NCI-H345 (cell line): ENCODE data around the gene MXI1.
A peak's percentile ranks its signal among the peaks of the same experiment; 100 is the strongest.

Experiments
- DNase-seq: peaks from one replicate; lab custom pipeline; 2025; lab: John Stamatoyannopoulos, UW

MXI1 gene

GRCh38 chr10:110274647-110275046, 67.2 kb downstream of the MXI1 start:
- no peak for DNase-seq

- DNase-seq = no peak
These were observed 67.8 kb downstream of the MXI1 start for GRCh38 chr10:110275128-110275729.

- no peak for DNase-seq
These were observed 69.2 kb downstream of the MXI1 start for GRCh38 chr10:110276603-110277002.

- no peak for DNase-seq
These were observed 70.2 kb downstream of the MXI1 start for GRCh38 chr10:110277591-110277990.

- no peak for DNase-seq
These were observed 71.4 kb downstream of the MXI1 start for GRCh38 chr10:110278562-110279406.

- DNase-seq = no peak
These were observed 72.1 kb downstream of the MXI1 start for GRCh38 chr10:110279407-110279986.

- DNase-seq = no peak
These were observed 76.9 kb downstream of the MXI1 start for GRCh38 chr10:110284262-110284661.

- peak; percentile 4 for DNase-seq
These were observed 78.1 kb downstream of the MXI1 start for GRCh38 chr10:110285501-110285900.

- DNase-seq = no peak
These were observed 79.4 kb downstream of the MXI1 start for GRCh38 chr10:110286841-110287240.

GRCh38 chr10:110296966-110297365, 89.6 kb downstream of the MXI1 start:
- no peak for DNase-seq

GRCh38 chr10:110300486-110300986, 93.1 kb downstream of the MXI1 start:
- no peak for DNase-seq

- no peak for DNase-seq
These were observed 96.3 kb downstream of the MXI1 start for GRCh38 chr10:110303681-110304080.

GRCh38 chr10:110304394-110304779, 97.0 kb downstream of the MXI1 start:
- DNase-seq = peak; percentile 37

GRCh38 chr10:110304780-110305421, 97.5 kb downstream of the MXI1 start, which contains the start of gene SMNDC1:
TSS of gene SMNDC1 (minus strand) at chr10:110304920. CDS start at chr10:110303587, 1,333 bp downstream.
- DNase-seq = peak; percentile 94

- peak; percentile 49 for DNase-seq
These were observed 98.5 kb downstream of the MXI1 start for GRCh38 chr10:110305767-110306451.

GRCh38 chr10:110306452-110306768, 99.0 kb downstream of the MXI1 start:
- no peak for DNase-seq

- DNase-seq = no peak
These were observed 100.4 kb downstream of the MXI1 start for GRCh38 chr10:110307805-110308204.

- DNase-seq = no peak
These were observed 103.3 kb downstream of the MXI1 start for GRCh38 chr10:110310741-110311140.

- DNase-seq = peak; percentile 27
These were observed 104.0 kb downstream of the MXI1 start for GRCh38 chr10:110311357-110311949.

- DNase-seq = no peak
These were observed 104.8 kb downstream of the MXI1 start for GRCh38 chr10:110312206-110312605.

GRCh38 chr10:110313674-110314073, 106.3 kb downstream of the MXI1 start:
- DNase-seq = no peak
